DND-41 (cell line): ENCODE data around the gene FAM83C.

Experiments used
- ATAC-seq: fragments of 200-7000 bp; cut with Tn5 transposase; 3 replicates; pipeline ENCODE4 v1.9.1; 2021; ENCODE audit warnings: low read depth; ENCODE audit not compliant: insufficient read depth
- DNase-seq: peaks from one replicate; pipeline ENCODE4 v3.0.0-alpha.2; 2020
- H2AFZ ChIP-seq: 2 replicates; pipeline ENCODE4 v1.6.0; 2012; ENCODE audit warnings: low read depth, low read length
- H3K27ac ChIP-seq: 2 replicates; pipeline ENCODE4 v1.5.1; 2012; ENCODE audit warnings: low read length, inconsistent platforms
- H3K27me3 ChIP-seq: fragments of 200-600 bp; sonication (generic); 2 replicates; pipeline ENCODE4 v1.6.0; 2012; ENCODE audit warnings: low read length, mild to moderate bottlenecking, inconsistent platforms; ENCODE audit not compliant: insufficient read depth, poor library complexity
- H3K36me3 ChIP-seq: 2 replicates; pipeline ENCODE4 v1.5.1; 2012; ENCODE audit warnings: low read length, inconsistent platforms; ENCODE audit not compliant: insufficient read depth
- H3K4me1 ChIP-seq: 2 replicates; pipeline ENCODE4 v1.5.1; 2012; ENCODE audit warnings: mild to moderate bottlenecking, low read length; ENCODE audit not compliant: insufficient read depth
- H3K4me2 ChIP-seq: 2 replicates; pipeline ENCODE4 v1.6.0; 2012; ENCODE audit warnings: mild to moderate bottlenecking, moderate library complexity, low read length, inconsistent platforms; ENCODE audit not compliant: insufficient read depth
- H3K4me3 ChIP-seq, 2 experiments: fragments of 200-600 bp in 1 of 2; shearing (Covaris generic) in 1 of 2; 2 replicates each; pipeline ENCODE4 v1.5.1; 2012 to 2016; ENCODE audit warnings: inconsistent platforms in 2 of 2, low read length in 2 of 2, mild to moderate bottlenecking in 2 of 2, low read depth in 1 of 2, moderate library complexity in 1 of 2
- H3K79me2 ChIP-seq: 2 replicates; pipeline ENCODE4 v1.6.0; 2012; ENCODE audit warnings: low read length, inconsistent platforms; ENCODE audit not compliant: insufficient read depth
- H3K9ac ChIP-seq: 2 replicates; pipeline ENCODE4 v1.6.0; 2012; ENCODE audit warnings: low read depth, mild to moderate bottlenecking, inconsistent platforms, low read length, moderate library complexity
- H3K9me3 ChIP-seq: 2 replicates; pipeline ENCODE4 v1.5.1; 2012; ENCODE audit warnings: low read length, moderate library complexity, mild to moderate bottlenecking, inconsistent platforms; ENCODE audit not compliant: insufficient read depth, severe bottlenecking
- H4K20me1 ChIP-seq: 2 replicates; pipeline ENCODE4 v1.6.0; 2012; ENCODE audit warnings: low read length; ENCODE audit not compliant: insufficient read depth
- CTCF ChIP-seq: IDR thresholded peaks from 2 replicates; pipeline ENCODE4 v1.5.1; 2012; ENCODE audit warnings: borderline replicate concordance, low read length, moderate library complexity, mild to moderate bottlenecking; ENCODE audit not compliant: poor library complexity, severe bottlenecking; ENCODE audit errors: extremely low read depth
- EZH2 ChIP-seq: IDR thresholded peaks from 3 replicates; pipeline ENCODE4 v1.6.1; 2012; ENCODE audit warnings: borderline replicate concordance, low read depth, mild to moderate bottlenecking, moderate library complexity, low read length, inconsistent platforms; ENCODE audit not compliant: severe bottlenecking

The FAM83C gene

GRCh38 chr20:35284992-35285805, 7.0 kb downstream of the FAM83C start:
- Histone ChIP-seq H3K9ac (peak overlapping the region; percentile 77), H3K4me1 (peaks cover 22% of the 10 kb centered on the region), H3K79me2 (peaks cover 20% of the 10 kb centered on the region), H3K4me3 (peak overlapping the region; percentile 53 to 66; a peak in 3 of 4 replicates), H3K36me3 (peaks cover 10% of the 10 kb centered on the region), H4K20me1 (peaks cover 3% of the 10 kb centered on the region; the same call in 1 of the 2 replicates), H3K27me3 (peaks cover 10% of the 10 kb centered on the region), H3K27ac (peak overlapping the region; percentile 55), H3K9me3 (no peaks in the 10 kb centered on the region), H3K4me2 (peak overlapping the region; percentile 74), H2AFZ (peak overlapping the region; percentile 82)
- no peak for TF ChIP-seq CTCF
- no peak for TF ChIP-seq EZH2
- no peak; the same call in 1 of the 3 replicates for ATAC-seq
- no peak for DNase-seq

- Histone ChIP-seq H3K27me3 (peaks cover 10% of the 10 kb centered on the region), H3K4me3 (peak within 1 kb of the TSS; percentile 53 to 66), H3K9ac (peak within 1 kb of the TSS; percentile 77), H3K4me1 (peaks cover 22% of the 10 kb centered on the region), H2AFZ (peak within 1 kb of the TSS; percentile 82), H3K9me3 (no peaks in the 10 kb centered on the region), H3K27ac (peak within 1 kb of the TSS; percentile 55), H3K36me3 (peaks cover 18% of the 10 kb centered on the region), H4K20me1 (peaks cover 7% of the 10 kb centered on the region; the same call in 1 of the 2 replicates), H3K79me2 (peaks cover 20% of the 10 kb centered on the region), H3K4me2 (peak within 1 kb of the TSS; percentile 74)
- TF ChIP-seq EZH2 (peak; percentile 82), CTCF (no peak)
- DNase-seq = peak; percentile 84
- peak; percentile 91 for ATAC-seq
These were observed 7.8 kb downstream of the FAM83C start, which contains the start of gene EIF6 for GRCh38 chr20:35284267-35284991. Gene EIF6, minus strand, starts transcription at chr20:35284772. Its CDS starts 285 bp downstream, at chr20:35284487.

GRCh38 chr20:35283441-35284266, 8.6 kb downstream of the FAM83C start:
- Histone ChIP-seq H3K79me2 (peaks cover 20% of the 10 kb centered on the region), H4K20me1 (peaks cover 7% of the 10 kb centered on the region; the same call in 1 of the 2 replicates), H3K27me3 (peaks cover 10% of the 10 kb centered on the region), H3K9ac (peak overlapping the region; percentile 77), H3K4me2 (peak overlapping the region; percentile 74), H3K27ac (peak overlapping the region; percentile 55), H3K9me3 (no peaks in the 10 kb centered on the region), H3K4me1 (peaks cover 22% of the 10 kb centered on the region), H3K36me3 (peaks cover 25% of the 10 kb centered on the region), H2AFZ (peak overlapping the region; percentile 82), H3K4me3 (peak overlapping the region; percentile 53 to 66)
- ATAC-seq (no peak; the same call in 2 of the 3 replicates), DNase-seq (peak; percentile 45)
- TF ChIP-seq EZH2 = no peak
- no peak for TF ChIP-seq CTCF
